PC-3 (cell line): Measurements from ENCODE around the gene CSK.

Experiments
- CTCF ChIP-seq: fragments of 300-600 bp; sonication (generic); conservative IDR thresholded peaks from 2 replicates; pipeline ENCODE4 v1.5.1; 2017; ENCODE audit warnings: antibody characterized with exemption, low read depth, mild to moderate bottlenecking, low read length
- EZH2phosphoT487 ChIP-seq: fragments of 300-600 bp; sonication (generic); IDR thresholded peaks from 2 replicates; pipeline ENCODE4 v1.6.1; 2018; ENCODE audit warnings: mild to moderate bottlenecking, antibody characterized with exemption, low read length, borderline replicate concordance

DNA sequence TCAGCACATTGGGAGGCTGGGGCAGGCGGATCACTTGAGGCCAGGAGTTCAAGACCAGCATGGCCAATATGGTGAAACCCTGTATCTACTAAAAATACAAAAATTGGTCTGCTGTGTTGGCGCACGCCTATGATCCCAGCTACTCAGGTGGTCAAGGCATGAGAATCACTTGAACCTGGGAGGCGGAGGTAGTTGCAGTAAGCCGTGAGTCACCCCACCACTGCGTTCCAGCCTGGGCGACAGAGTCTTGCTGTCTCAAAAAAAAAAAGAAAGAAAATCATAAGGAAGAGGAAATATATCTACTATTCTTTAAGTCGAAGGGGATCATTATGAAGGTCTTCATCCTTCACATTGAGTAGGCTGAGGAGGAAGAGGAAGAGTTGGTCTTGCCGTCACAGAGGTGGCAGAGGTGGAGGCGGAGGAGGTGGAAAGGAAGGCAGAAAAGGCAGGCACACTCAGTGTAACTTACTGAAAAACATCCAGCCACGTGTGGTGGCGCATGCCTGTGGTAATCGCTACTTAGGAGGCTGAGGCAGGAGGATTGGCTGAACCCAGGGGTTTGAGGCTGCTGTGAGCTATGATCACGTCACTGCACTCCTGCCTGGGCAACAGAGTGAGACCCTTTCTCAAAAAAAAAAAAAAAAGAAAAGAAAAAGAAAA is 14.2 kb downstream of the CSK start:
- no peak for TF ChIP-seq CTCF
- no peak for TF ChIP-seq EZH2phosphoT487
